ENCODE measurements around the gene CIZ1.

- peak in 2 of 3 donors; percentile 30 to 51 for TF ChIP-seq POLR2A (IDR thresholded peaks at IDR 0.05)
- TF ChIP-seq, protein P1, sequence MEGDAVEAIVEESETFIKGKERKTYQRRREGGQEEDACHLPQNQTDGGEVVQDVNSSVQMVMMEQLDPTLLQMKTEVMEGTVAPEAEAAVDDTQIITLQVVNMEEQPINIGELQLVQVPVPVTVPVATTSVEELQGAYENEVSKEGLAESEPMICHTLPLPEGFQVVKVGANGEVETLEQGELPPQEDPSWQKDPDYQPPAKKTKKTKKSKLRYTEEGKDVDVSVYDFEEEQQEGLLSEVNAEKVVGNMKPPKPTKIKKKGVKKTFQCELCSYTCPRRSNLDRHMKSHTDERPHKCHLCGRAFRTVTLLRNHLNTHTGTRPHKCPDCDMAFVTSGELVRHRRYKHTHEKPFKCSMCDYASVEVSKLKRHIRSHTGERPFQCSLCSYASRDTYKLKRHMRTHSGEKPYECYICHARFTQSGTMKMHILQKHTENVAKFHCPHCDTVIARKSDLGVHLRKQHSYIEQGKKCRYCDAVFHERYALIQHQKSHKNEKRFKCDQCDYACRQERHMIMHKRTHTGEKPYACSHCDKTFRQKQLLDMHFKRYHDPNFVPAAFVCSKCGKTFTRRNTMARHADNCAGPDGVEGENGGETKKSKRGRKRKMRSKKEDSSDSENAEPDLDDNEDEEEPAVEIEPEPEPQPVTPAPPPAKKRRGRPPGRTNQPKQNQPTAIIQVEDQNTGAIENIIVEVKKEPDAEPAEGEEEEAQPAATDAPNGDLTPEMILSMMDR (IDR thresholded peaks at IDR 0.05) = peak in 2 of 7 experiments; percentile 3 to 13
Measured at GRCh38 chr9:128127568-128127989, 63.8 kb downstream of the CIZ1 start, which contains the start of gene PTGES2.
